Hepatocyte (in vitro differentiated cells): ENCODE results near the gene ABCA8. TPM values are rescaled to one million over a fixed set of nuclear protein-coding genes. Genes with fewer than 3 reads are reported as not detected.

Experiments
- DNase-seq: peaks from one replicate; pipeline ENCODE4 v3.0.0-alpha.2; 2016; ENCODE audit warnings: low spot score
- H2AFZ ChIP-seq: fragments of 200-600 bp; sonication (generic); 2 replicates; pipeline ENCODE4 v1.6.0; 2016; ENCODE audit warnings: antibody characterized with exemption, mild to moderate bottlenecking
- H3K27ac ChIP-seq: fragments of 200-600 bp; sonication (generic); 2 replicates; pipeline ENCODE4 v1.5.1; 2016; ENCODE audit warnings: mild to moderate bottlenecking
- H3K27me3 ChIP-seq: fragments of 200-600 bp; sonication (generic); 2 replicates; pipeline ENCODE4 v1.6.1; 2016
- H3K36me3 ChIP-seq: fragments of 200-600 bp; sonication (generic); replicated peaks from 2 replicates; pipeline ENCODE4 v1.5.1; 2016; ENCODE audit warnings: low read depth; ENCODE audit not compliant: insufficient read depth
- H3K4me1 ChIP-seq: fragments of 200-600 bp; sonication (generic); 2 replicates; pipeline ENCODE4 v1.5.1; 2016; ENCODE audit warnings: mild to moderate bottlenecking, moderate library complexity; ENCODE audit not compliant: insufficient read depth
- H3K4me2 ChIP-seq: fragments of 200-600 bp; sonication (generic); 2 replicates; pipeline ENCODE4 v1.6.0; 2016
- H3K4me3 ChIP-seq: fragments of 200-600 bp; sonication (generic); 2 replicates; pipeline ENCODE4 v1.5.1; 2016; ENCODE audit warnings: mild to moderate bottlenecking
- H3K79me2 ChIP-seq: fragments of 200-600 bp; sonication (generic); 2 replicates; pipeline ENCODE4 v1.6.0; 2017; ENCODE audit warnings: mild to moderate bottlenecking
- H3K9me2 ChIP-seq: fragments of 200-600 bp; sonication (generic); replicated peaks from 2 replicates; pipeline ENCODE4 v1.6.0; 2017; ENCODE audit warnings: mild to moderate bottlenecking; ENCODE audit not compliant: insufficient read depth
- H3K9me3 ChIP-seq: fragments of 200-600 bp; sonication (generic); 2 replicates; pipeline ENCODE4 v1.5.1; 2016; ENCODE audit warnings: low read depth, mild to moderate bottlenecking
- H4K20me1 ChIP-seq: fragments of 200-600 bp; sonication (generic); 2 replicates; pipeline ENCODE4 v1.6.0; 2016; ENCODE audit warnings: mild to moderate bottlenecking; ENCODE audit not compliant: insufficient read depth, poor library complexity, severe bottlenecking
- EZH2 ChIP-seq: fragments of 200-600 bp; sonication (generic); IDR thresholded peaks from 2 replicates; pipeline ENCODE4 v1.6.1; 2016; ENCODE audit warnings: antibody characterized with exemption, mild to moderate bottlenecking, borderline replicate concordance
- EZH2phosphoT487 ChIP-seq: fragments of 200-600 bp; sonication (generic); IDR thresholded peaks from one replicate; pipeline ENCODE4 v1.6.1; 2018; ENCODE audit warnings: antibody characterized with exemption, mild to moderate bottlenecking, low read depth, moderate library complexity; ENCODE audit not compliant: unreplicated experiment, severe bottlenecking
- WGBS: methylation state at CpG from one replicate; pipeline ENCODE4 v1.1.6; 2016; ENCODE audit warnings: low lambda C conversion rate; ENCODE audit errors: missing lambda C conversion rate; 5-methylcytosine and 5-hydroxymethylcytosine counted together
- polyA plus RNA-seq: library from polyadenylated mRNA; unstranded; fragments of >200 nt; fragmentation: Nextera tagmentation; extraction: Ambion mirVana; gene quantifications from 2 replicates; pipeline ENCODE4 v1.2.1, GENCODE V29; 2016
- total RNA-seq: library from RNA; depleted of rRNA; stranded (reverse); fragments of >200 nt; gene quantifications from 2 replicates; pipeline ENCODE4 v1.2.3, GENCODE V29; 2014
- TF ChIP-seq, protein P1 (sequence below): fragments of 200-600 bp; sonication (generic); IDR thresholded peaks from 2 replicates; pipeline ENCODE4 v1.5.1; 2016; ENCODE audit warnings: antibody characterized with exemption, mild to moderate bottlenecking; ENCODE audit not compliant: poor library complexity

The ABCA8 gene
- total and polyA plus RNA-seq, 2 experiments from 2014 or later = 2.1 to 6.0 TPM

- no peak overlapping the region for H2AFZ ChIP-seq
- H3K4me3 ChIP-seq = no peak overlapping the region
- no peaks in the 10 kb centered on the region for H3K27me3 ChIP-seq
- H4K20me1 ChIP-seq = no peaks in the 10 kb centered on the region
- no peak overlapping the region for H3K27ac ChIP-seq
- no peak overlapping the region for H3K4me2 ChIP-seq
- DNase-seq = no peak
- H3K4me1 ChIP-seq = no peaks in the 10 kb centered on the region
- TF ChIP-seq, protein P1, sequence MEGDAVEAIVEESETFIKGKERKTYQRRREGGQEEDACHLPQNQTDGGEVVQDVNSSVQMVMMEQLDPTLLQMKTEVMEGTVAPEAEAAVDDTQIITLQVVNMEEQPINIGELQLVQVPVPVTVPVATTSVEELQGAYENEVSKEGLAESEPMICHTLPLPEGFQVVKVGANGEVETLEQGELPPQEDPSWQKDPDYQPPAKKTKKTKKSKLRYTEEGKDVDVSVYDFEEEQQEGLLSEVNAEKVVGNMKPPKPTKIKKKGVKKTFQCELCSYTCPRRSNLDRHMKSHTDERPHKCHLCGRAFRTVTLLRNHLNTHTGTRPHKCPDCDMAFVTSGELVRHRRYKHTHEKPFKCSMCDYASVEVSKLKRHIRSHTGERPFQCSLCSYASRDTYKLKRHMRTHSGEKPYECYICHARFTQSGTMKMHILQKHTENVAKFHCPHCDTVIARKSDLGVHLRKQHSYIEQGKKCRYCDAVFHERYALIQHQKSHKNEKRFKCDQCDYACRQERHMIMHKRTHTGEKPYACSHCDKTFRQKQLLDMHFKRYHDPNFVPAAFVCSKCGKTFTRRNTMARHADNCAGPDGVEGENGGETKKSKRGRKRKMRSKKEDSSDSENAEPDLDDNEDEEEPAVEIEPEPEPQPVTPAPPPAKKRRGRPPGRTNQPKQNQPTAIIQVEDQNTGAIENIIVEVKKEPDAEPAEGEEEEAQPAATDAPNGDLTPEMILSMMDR = no peak
- TF ChIP-seq EZH2 (no peak), EZH2phosphoT487 (no peak)
- no peaks in the 10 kb centered on the region for H3K9me3 ChIP-seq
- no peaks in the 10 kb centered on the region for H3K79me2 ChIP-seq
- H3K9me2 ChIP-seq = no peaks in the 10 kb centered on the region
- H3K36me3 ChIP-seq = no peaks in the 10 kb centered on the region
- 79% methylated on average over 2 of the region's 2 CpGs for WGBS
Measured at GRCh38 chr17:68832109-68832802, 122.9 kb downstream of the ABCA8 start.

- no peak for TF ChIP-seq EZH2phosphoT487
- Histone ChIP-seq H3K4me1 (no peaks in the 10 kb centered on the region), H3K79me2 (no peaks in the 10 kb centered on the region), H3K27me3 (no peaks in the 10 kb centered on the region), H3K4me2 (no peak overlapping the region), H3K4me3 (no peak overlapping the region), H2AFZ (no peak overlapping the region), H3K27ac (no peak overlapping the region), H3K9me2 (no peaks in the 10 kb centered on the region), H3K9me3 (no peaks in the 10 kb centered on the region), H3K36me3 (no peaks in the 10 kb centered on the region), H4K20me1 (no peaks in the 10 kb centered on the region)
- DNase-seq = no peak
- 84% methylated on average over 7 of the region's 7 CpGs for WGBS
Measured at GRCh38 chr17:68831170-68831569, 124.0 kb downstream of the ABCA8 start.

DNA sequence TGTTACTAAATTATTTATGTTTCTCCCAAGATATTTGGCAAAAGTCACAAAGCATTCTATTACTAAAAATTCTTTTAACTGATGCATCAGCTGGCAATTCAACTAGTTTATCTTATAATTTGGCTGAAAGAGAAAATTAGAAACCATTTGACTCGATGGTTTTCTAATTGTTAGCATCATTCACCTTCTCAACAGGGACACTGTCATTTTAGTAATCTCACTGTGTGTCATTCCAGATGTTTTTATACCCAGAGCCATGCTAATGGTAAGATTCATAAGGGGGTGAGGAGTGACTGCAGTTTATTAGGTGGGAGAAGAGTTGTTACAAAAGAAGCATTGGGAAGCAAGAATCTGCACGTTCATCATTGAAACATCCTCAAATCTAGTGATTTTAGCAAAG lies 124.9 kb downstream of the ABCA8 start:
- WGBS = 65% methylated on average over 2 of the region's 2 CpGs

GRCh38 chr17:68829211-68829610 lies 126.0 kb downstream of the ABCA8 start:
- DNase-seq = no peak
- Histone ChIP-seq H3K4me1 (no peaks in the 10 kb centered on the region), H3K4me2 (no peak overlapping the region), H3K79me2 (no peaks in the 10 kb centered on the region), H3K27me3 (no peaks in the 10 kb centered on the region), H3K9me2 (no peaks in the 10 kb centered on the region), H3K27ac (no peak overlapping the region), H3K36me3 (no peaks in the 10 kb centered on the region), H3K9me3 (no peaks in the 10 kb centered on the region), H3K4me3 (no peak overlapping the region), H2AFZ (no peak overlapping the region), H4K20me1 (no peaks in the 10 kb centered on the region)
- WGBS = 91% methylated on average over 4 of the region's 4 CpGs
- TF ChIP-seq EZH2 (no peak), EZH2phosphoT487 (no peak)
- TF ChIP-seq, protein P1 = no peak

More for the DNA sequence above, 124.9 kb downstream of the ABCA8 start:
- H3K36me3 ChIP-seq = no peaks in the 10 kb centered on the region
- no peaks in the 10 kb centered on the region for H3K79me2 ChIP-seq
- no peaks in the 10 kb centered on the region for H3K27me3 ChIP-seq
- no peaks in the 10 kb centered on the region for H3K9me3 ChIP-seq
- no peaks in the 10 kb centered on the region for H3K4me1 ChIP-seq
- no peaks in the 10 kb centered on the region for H3K9me2 ChIP-seq
- no peak for DNase-seq
- H3K27ac ChIP-seq = no peak overlapping the region
- TF ChIP-seq, protein P1 = no peak
- TF ChIP-seq EZH2phosphoT487 (no peak), EZH2 (no peak)
- H3K4me3 ChIP-seq = no peak overlapping the region
- H4K20me1 ChIP-seq = no peaks in the 10 kb centered on the region
- no peak overlapping the region for H3K4me2 ChIP-seq
- no peak overlapping the region for H2AFZ ChIP-seq
